K562 (cell line): ENCODE results near the gene TMX4. TPM values are rescaled to one million over a fixed set of nuclear protein-coding genes. Genes with fewer than 3 reads are reported as not detected.

Experiments used
- ATAC-seq: fragments of 200-7000 bp; cut with Tn5 transposase; 3 replicates; pipeline ENCODE4 v1.9.1; 2020; ENCODE audit warnings: moderate library complexity
- BruUV-seq: library from RNA; stranded (reverse); fragments of 400-500 nt; replicated peaks from 2 replicates; lab custom pipeline; 2021; lab: Mats Ljungman, UMichigan
- CTCF ChIA-PET: fragments of 300-600 bp; formaldehyde crosslinking; extraction: SDS; loops from one replicate; lab custom pipeline; 2021; ENCODE audit warnings: low intra/inter-chr PET ratio; lab: Yijun Ruan, JAX
- POLR2A ChIA-PET: fragments of 300-600, 350-650 bp; sonication (Branson Sonifier 250); formaldehyde crosslinking; extraction: SDS; loops from one replicate; lab custom pipeline; 2021; ENCODE audit warnings: antibody characterized with exemption, inconsistent platforms; lab: Yijun Ruan, JAX
- DNase-seq, 4 experiments: peaks; one replicate each; pipeline versions ENCODE4 v3.0.0 to v3.0.0-alpha.2; 2011 to 2018; ENCODE audit warnings: low spot score in 3 of 4, mixed read lengths in 3 of 4; ENCODE audit errors: extremely low read depth in 1 of 4
- FAIRE-seq: peaks from 2 replicates; lab custom pipeline; 2011; peaks lifted over from hg19 to GRCh38; lab: Jason Lieb, UNC
- H2AFZ ChIP-seq: 2 replicates; pipeline ENCODE4 v1.6.0; 2011; ENCODE audit warnings: low read depth, low read length, control low read depth, inconsistent platforms
- H3K27ac ChIP-seq: fragments of 200-600 bp; 3 replicates; pipeline ENCODE4 v1.8.0; 2011; ENCODE audit warnings: low read depth, mild to moderate bottlenecking, control low read depth, inconsistent platforms, low read length, moderate library complexity, mixed read lengths; ENCODE audit errors: extremely low read depth
- H3K27me3 ChIP-seq, 2 experiments: fragments of 300-600 bp in 1 of 2; 2 replicates in 1 of 2; 3 replicates in 1 of 2; pipeline versions ENCODE4 v1.6.0 to v1.8.0; 2011; ENCODE audit warnings: inconsistent platforms in 2 of 2, low read length in 2 of 2, mild to moderate bottlenecking in 1 of 2, mixed read lengths in 1 of 2, moderate library complexity in 1 of 2; ENCODE audit not compliant: control insufficient read depth in 2 of 2, insufficient read depth in 2 of 2
- H3K36me3 ChIP-seq: fragments of 300-600 bp; 3 replicates; pipeline ENCODE4 v1.8.0; 2011; ENCODE audit warnings: mild to moderate bottlenecking, low read length, inconsistent platforms; ENCODE audit not compliant: control insufficient read depth, insufficient read depth
- H3K4me1 ChIP-seq, 2 experiments: fragments of 200-600 bp in 1 of 2; replicated peaks in 1 of 2; 2 replicates in 1 of 2; 3 replicates in 1 of 2; pipeline versions ENCODE4 v1.5.1 to v1.8.0; 2011; ENCODE audit warnings: inconsistent platforms in 2 of 2, low read length in 2 of 2, mild to moderate bottlenecking in 1 of 2, mixed read lengths in 1 of 2, moderate library complexity in 1 of 2; ENCODE audit not compliant: control insufficient read depth in 2 of 2, insufficient read depth in 2 of 2
- H3K4me2 ChIP-seq: 2 replicates; pipeline ENCODE4 v1.6.1; 2011; ENCODE audit warnings: low read length, control low read depth, inconsistent platforms, mixed read lengths; ENCODE audit not compliant: insufficient read depth
- H3K4me3 ChIP-seq: fragments of 200-600 bp; sonication (generic), shearing (Covaris generic); 2 replicates; pipeline ENCODE4 v1.5.1; 2016; ENCODE audit warnings: control low read depth, inconsistent platforms
- H3K79me2 ChIP-seq: fragments of 200-600 bp; 3 replicates; pipeline ENCODE4 v1.8.0; 2011; ENCODE audit warnings: low read length, inconsistent platforms; ENCODE audit not compliant: control insufficient read depth, insufficient read depth
- H3K9ac ChIP-seq, 2 experiments: 2 replicates each; pipeline versions ENCODE4 v1.6.0 to v1.6.1; 2011; ENCODE audit warnings: low read depth in 2 of 2, low read length in 2 of 2, control low read depth in 1 of 2, inconsistent platforms in 1 of 2, mild to moderate bottlenecking in 1 of 2, mixed read lengths in 1 of 2; ENCODE audit not compliant: insufficient read depth in 1 of 2
- H3K9me1 ChIP-seq: one replicate; pipeline ENCODE4 v1.6.0; 2011; ENCODE audit warnings: inconsistent platforms, mild to moderate bottlenecking, low read length, moderate library complexity; ENCODE audit not compliant: control insufficient read depth, insufficient read depth
- H3K9me3 ChIP-seq: replicated peaks from 2 replicates; pipeline ENCODE4 v1.5.1; 2011; ENCODE audit warnings: low read depth, low read length, inconsistent platforms; ENCODE audit not compliant: control insufficient read depth, insufficient read depth
- H4K20me1 ChIP-seq: replicated peaks from 2 replicates; pipeline ENCODE4 v1.6.1; 2011; ENCODE audit warnings: low read length, inconsistent platforms, mixed read lengths; ENCODE audit not compliant: control insufficient read depth, insufficient read depth
- BCL6 ChIP-seq: fragments of 250-450 bp; sonication (Bioruptor Pico); IDR thresholded peaks from 2 replicates; pipeline ENCODE4 v1.4.0; 2020
- ETV6 ChIP-seq, 3 experiments: fragments of 150-350 bp in 1 of 3; sonication (generic) in 1 of 3; formaldehyde crosslinking in 1 of 3; IDR thresholded peaks; 2 replicates each; pipeline versions ENCODE4 v1.6.1 to v1.8.0; 2014 to 2022; ENCODE audit warnings: borderline replicate concordance in 2 of 3, low read depth in 2 of 3, antibody characterized with exemption in 1 of 3, low read length in 1 of 3, mild to moderate bottlenecking in 1 of 3, missing genetic modification reagents in 1 of 3
- POLR2G ChIP-seq: fragments of 200-400 bp; formaldehyde crosslinking; IDR thresholded peaks from 2 replicates; pipeline ENCODE4 v1.6.1; 2017; ENCODE audit warnings: low read depth, mild to moderate bottlenecking, antibody characterized with exemption, low read length, moderate library complexity
- PPARD ChIP-seq: fragments of 250-450 bp; sonication (Bioruptor Pico); IDR thresholded peaks from 2 replicates; pipeline ENCODE4 v1.8.0; 2022; ENCODE audit warnings: inconsistent platforms, mild to moderate bottlenecking, moderate library complexity
- TAF7 ChIP-seq: fragments of 450-650 bp; IDR thresholded peaks from 2 replicates; pipeline ENCODE4 v1.6.1; 2016; ENCODE audit warnings: missing genetic modification characterization, missing compliant biosample characterization
- ZNF121 ChIP-seq: sonication (generic); formaldehyde crosslinking; conservative IDR thresholded peaks from 2 replicates; pipeline ENCODE4 v1.8.0; 2022; ENCODE audit warnings: missing genetic modification reagents
- ZNF217 ChIP-seq: sonication (generic); formaldehyde crosslinking; IDR thresholded peaks from 2 replicates; pipeline ENCODE4 v1.8.0; 2022; ENCODE audit warnings: mild to moderate bottlenecking, missing genetic modification reagents
- WGBS: fragments of 100-300 bp; shearing (Covaris generic); methylation state at CpG from one replicate; pipeline ENCODE4 v1.1.6; 2016; ENCODE audit warnings: low coverage, mixed read lengths; ENCODE audit not compliant: insufficient coverage; ENCODE audit errors: missing lambda C conversion rate; 5-methylcytosine and 5-hydroxymethylcytosine counted together
- in situ Hi-C: fragments of 300-500 bp; cut with MboI; formaldehyde crosslinking; loops from 4 replicates; pipeline ENCODE4 v1.15.0; 2018; ENCODE audit warnings: inconsistent platforms, mixed read lengths
- intact Hi-C: fragments of 100-400 bp; cut with micrococcal nuclease; formaldehyde crosslinking; loops from 2 replicates; pipeline ENCODE4 v1.14.2; 2022
- polyA plus RNA-seq, 8 experiments: library from polyadenylated mRNA; depleted of rRNA in 4 of 8; stranded (reverse) in 5 of 8; unstranded in 3 of 8; fragments of >200 nt; fragmentation: Nextera tagmentation in 2 of 8; fragmentation: Illumina TruSeq in 1 of 8; extraction: Ambion mirVana in 2 of 8; extraction: Trizol in 1 of 8; gene quantifications; 2 replicates each; pipeline versions ENCODE4 v1.2.1 to v1.2.3, GENCODE V29; 2011 to 2014; ENCODE audit warnings: inconsistent platforms in 1 of 8, missing spikeins in 1 of 8
- total RNA-seq, 7 experiments: library from RNA; depleted of rRNA in 6 of 7; stranded (reverse); fragments of >200 nt in 6 of 7; fragmentation: Illumina TruSeq in 2 of 7; extraction: Trizol in 2 of 7; gene quantifications; 2 replicates each; pipeline versions ENCODE4 v1.2.1 to v1.2.3, GENCODE V29; 2011 to 2021; ENCODE audit warnings: low replicate concordance in 1 of 7
- TF ChIP-seq, protein P1 (sequence below): fragments of 450-650 bp; conservative IDR thresholded peaks from 2 replicates; pipeline ENCODE4 v1.6.1; 2016; ENCODE audit warnings: missing genetic modification characterization, low read depth, mild to moderate bottlenecking, missing compliant biosample characterization, moderate library complexity
- TF ChIP-seq, protein P2 (sequence below): fragments of 250-450 bp; sonication (Bioruptor Pico); IDR thresholded peaks from 2 replicates; pipeline ENCODE4 v1.8.0; 2021; ENCODE audit warnings: borderline replicate concordance, mild to moderate bottlenecking, moderate library complexity; ENCODE audit not compliant: poor library complexity, severe bottlenecking

Gene TMX4
- total and polyA plus RNA-seq, 9 of the 15 experiments (the other 6 are each of a cell fraction or from before 2014, with no cell fraction given), result 4.4 to 19.3 (median 10.8) TPM

DNA sequence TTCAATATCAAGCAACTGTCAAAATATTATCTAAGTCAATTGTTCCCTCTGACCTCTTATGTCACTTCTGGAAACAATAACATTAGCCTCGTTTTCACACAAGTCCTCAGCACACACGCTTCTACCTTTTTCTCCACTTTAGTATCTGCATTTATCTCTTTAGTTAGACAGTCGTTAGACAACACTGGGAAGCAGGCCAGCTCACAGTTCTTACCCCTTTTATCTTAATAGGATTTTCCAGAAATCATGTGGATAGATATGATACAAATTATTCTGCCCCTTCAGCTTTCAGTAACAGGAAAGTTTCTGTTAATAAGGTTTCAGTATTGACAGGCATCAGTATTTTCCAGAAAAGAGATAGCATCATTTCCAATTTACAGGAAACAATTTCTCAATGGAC lies 53.4 kb downstream of the TMX4 start:
- Histone ChIP-seq H3K4me1 (no peaks in the 10 kb centered on the region), H3K27ac (no peak overlapping the region), H3K9me1 (no peaks in the 10 kb centered on the region), H2AFZ (no peak overlapping the region), H3K4me3 (no peak overlapping the region), H3K79me2 (no peaks in the 10 kb centered on the region), H3K4me2 (no peak overlapping the region), H3K9ac (no peak overlapping the region), H3K36me3 (no peaks in the 10 kb centered on the region), H3K27me3 (no peaks in the 10 kb centered on the region), H3K9me3 (no peaks in the 10 kb centered on the region), H4K20me1 (no peaks in the 10 kb centered on the region)
- DNase-seq, result no peak
- TF ChIP-seq ZNF217 (CRISPR knock-in tag), result no peak
- TF ChIP-seq, protein P1, sequence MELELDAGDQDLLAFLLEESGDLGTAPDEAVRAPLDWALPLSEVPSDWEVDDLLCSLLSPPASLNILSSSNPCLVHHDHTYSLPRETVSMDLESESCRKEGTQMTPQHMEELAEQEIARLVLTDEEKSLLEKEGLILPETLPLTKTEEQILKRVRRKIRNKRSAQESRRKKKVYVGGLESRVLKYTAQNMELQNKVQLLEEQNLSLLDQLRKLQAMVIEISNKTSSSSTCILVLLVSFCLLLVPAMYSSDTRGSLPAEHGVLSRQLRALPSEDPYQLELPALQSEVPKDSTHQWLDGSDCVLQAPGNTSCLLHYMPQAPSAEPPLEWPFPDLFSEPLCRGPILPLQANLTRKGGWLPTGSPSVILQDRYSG (tag), result no peak
- no peak for TF ChIP-seq BCL6 (CRISPR knock-in tag)
- no peak for TF ChIP-seq POLR2G
- TF ChIP-seq PPARD (CRISPR knock-in tag), result no peak
- TF ChIP-seq ETV6 (IDR thresholded peaks at IDR 0.05; ENCODE audit: borderline replicate concordance in 1 of 2, low read depth in 2 of 2, low read length in 1 of 2), result no peak
- TF ChIP-seq ETV6 (CRISPR knock-in tag; IDR thresholded peaks at IDR 0.05; ENCODE audit: borderline replicate concordance), result no peak
- no peak for TF ChIP-seq ZNF121 (CRISPR knock-in tag)
- TF ChIP-seq TAF7 (tag), result no peak
- TF ChIP-seq, protein P2, sequence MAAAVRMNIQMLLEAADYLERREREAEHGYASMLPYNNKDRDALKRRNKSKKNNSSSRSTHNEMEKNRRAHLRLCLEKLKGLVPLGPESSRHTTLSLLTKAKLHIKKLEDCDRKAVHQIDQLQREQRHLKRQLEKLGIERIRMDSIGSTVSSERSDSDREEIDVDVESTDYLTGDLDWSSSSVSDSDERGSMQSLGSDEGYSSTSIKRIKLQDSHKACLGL, result no peak
- ChIA-PET POLR2A (no interaction called here), CTCF (no interaction called here)
- intact Hi-C loops, result no loop called here
- no TSS peak for BruUV-seq
- ATAC-seq, result no peak
- 0% methylated on average over 3 of the region's 3 CpGs for WGBS
- no peak for FAIRE-seq
- in situ Hi-C loops, result no loop called here
